IMR-90 (cell line): ENCODE results near the gene GNPTG. TPM values are rescaled to one million over a fixed set of nuclear protein-coding genes. Genes with fewer than 3 reads are reported as not detected.

ENCODE experiments used
- ATAC-seq: fragments of 200-7000 bp; cut with Tn5 transposase; 2 replicates; pipeline ENCODE4 v1.9.1; 2020; ENCODE audit warnings: low read depth, mild to moderate bottlenecking, moderate library complexity
- BruUV-seq: library from RNA; stranded (reverse); fragments of 400-500 nt; replicated peaks from 2 replicates; lab custom pipeline; 2021; lab: Mats Ljungman, UMichigan
- CTCF ChIA-PET: fragments of 300-600 bp; formaldehyde crosslinking; extraction: SDS; loops from one replicate; lab custom pipeline; 2021; ENCODE audit warnings: antibody characterized with exemption; lab: Yijun Ruan, JAX
- POLR2A ChIA-PET: fragments of 300-600 bp; sonication (Branson Sonifier 250); formaldehyde crosslinking; loops from one replicate; lab custom pipeline; 2022; ENCODE audit warnings: antibody characterized with exemption; ENCODE audit not compliant: unreplicated experiment; lab: Charles Lee
- DNase-seq: peaks from one replicate; pipeline ENCODE4 v3.0.0; 2013
- H2AFZ ChIP-seq: replicated peaks from 2 replicates; pipeline ENCODE3; 2013; ENCODE audit warnings: low read length, mild to moderate bottlenecking; ENCODE audit not compliant: poor library complexity
- H2AK5ac ChIP-seq: 2 replicates; pipeline ENCODE4 v1.6.1; 2013; ENCODE audit warnings: low read depth, low read length, inconsistent platforms
- H2AK9ac ChIP-seq: replicated peaks from 2 replicates; pipeline ENCODE3; 2013; ENCODE audit warnings: mild to moderate bottlenecking, low read depth, low read length, moderate library complexity; ENCODE audit not compliant: poor library complexity
- H2BK120ac ChIP-seq: 2 replicates; pipeline ENCODE4 v1.6.1; 2013; ENCODE audit warnings: low read depth, low read length, inconsistent platforms
- H2BK15ac ChIP-seq: 3 replicates; pipeline ENCODE4 v1.6.1; 2013; ENCODE audit warnings: low read depth, low read length, inconsistent platforms
- H2BK20ac ChIP-seq: 2 replicates; pipeline ENCODE4 v1.6.1; 2013; ENCODE audit warnings: low read depth, mild to moderate bottlenecking, inconsistent platforms, low read length, moderate library complexity
- H2BK5ac ChIP-seq: 2 replicates; pipeline ENCODE4 v1.6.1; 2013; ENCODE audit warnings: mild to moderate bottlenecking, low read depth, low read length, inconsistent platforms; ENCODE audit not compliant: poor library complexity, severe bottlenecking
- H3K14ac ChIP-seq: replicated peaks from 2 replicates; pipeline ENCODE4 v1.6.1; 2013; ENCODE audit warnings: low read depth, low read length, inconsistent platforms
- H3K18ac ChIP-seq: 2 replicates; pipeline ENCODE4 v1.6.1; 2013; ENCODE audit warnings: low read depth, low read length, control low read depth
- H3K23ac ChIP-seq: 2 replicates; pipeline ENCODE4 v1.6.1; 2013; ENCODE audit warnings: low read depth, low read length, inconsistent platforms
- H3K27ac ChIP-seq: 2 replicates; pipeline ENCODE4 v1.5.1; 2013; ENCODE audit warnings: mild to moderate bottlenecking, control low read depth, low read length; ENCODE audit not compliant: insufficient read depth
- H3K27me3 ChIP-seq: 2 replicates; pipeline ENCODE4 v1.6.1; 2013; ENCODE audit warnings: low read length; ENCODE audit not compliant: control insufficient read depth, insufficient read depth
- H3K36me3 ChIP-seq: 2 replicates; pipeline ENCODE4 v1.6.1; 2013; ENCODE audit warnings: low read length, mixed read lengths; ENCODE audit not compliant: control insufficient read depth, insufficient read depth
- H3K4ac ChIP-seq: 2 replicates; pipeline ENCODE4 v1.6.1; 2013; ENCODE audit warnings: low read depth, low read length, inconsistent platforms
- H3K4me1 ChIP-seq: 2 replicates; pipeline ENCODE4 v1.6.1; 2013; ENCODE audit warnings: low read length, mixed read lengths; ENCODE audit not compliant: control insufficient read depth, insufficient read depth
- H3K4me2 ChIP-seq: 2 replicates; pipeline ENCODE4 v1.6.1; 2013; ENCODE audit warnings: low read depth, mild to moderate bottlenecking, control low read depth, low read length, moderate library complexity
- H3K4me3 ChIP-seq: 2 replicates; pipeline ENCODE4 v1.5.1; 2013; ENCODE audit warnings: low read depth, mild to moderate bottlenecking, control low read depth, low read length, moderate library complexity; ENCODE audit not compliant: insufficient read depth
- H3K56ac ChIP-seq: 2 replicates; pipeline ENCODE4 v1.6.1; 2013; ENCODE audit warnings: low read length, inconsistent platforms; ENCODE audit not compliant: insufficient read depth; ENCODE audit errors: extremely low read depth
- H3K79me1 ChIP-seq, 2 experiments: 2 replicates each; pipeline ENCODE4 v1.6.1; 2013; ENCODE audit warnings: low read length in 2 of 2, inconsistent platforms in 1 of 2, low read depth in 1 of 2
- H3K9ac ChIP-seq: 2 replicates; pipeline ENCODE4 v1.6.1; 2013; ENCODE audit warnings: low read depth, low read length, control low read depth
- H3K9me1 ChIP-seq: 2 replicates; pipeline ENCODE4 v1.6.1; 2013; ENCODE audit warnings: low read length, inconsistent platforms; ENCODE audit not compliant: insufficient read depth
- H3K9me3 ChIP-seq: 2 replicates; pipeline ENCODE4 v1.6.1; 2013; ENCODE audit warnings: low read length; ENCODE audit not compliant: control insufficient read depth, insufficient read depth
- H4K20me1 ChIP-seq: 2 replicates; pipeline ENCODE4 v1.6.1; 2013; ENCODE audit warnings: low read length, inconsistent platforms; ENCODE audit not compliant: insufficient read depth
- H4K5ac ChIP-seq: 2 replicates; pipeline ENCODE4 v1.6.1; 2013; ENCODE audit warnings: mild to moderate bottlenecking, low read depth, low read length, control low read depth
- H4K8ac ChIP-seq, 2 experiments: 2 replicates each; pipeline ENCODE4 v1.6.1; 2013; ENCODE audit warnings: low read depth in 2 of 2, low read length in 2 of 2, control low read depth in 1 of 2, inconsistent platforms in 1 of 2
- H4K91ac ChIP-seq: 2 replicates; pipeline ENCODE4 v1.6.1; 2013; ENCODE audit warnings: low read depth, low read length, inconsistent platforms; ENCODE audit not compliant: insufficient read depth
- BHLHE40 ChIP-seq: fragments of 150-350 bp; IDR thresholded peaks from 2 replicates; pipeline ENCODE4 v1.6.1; 2016; ENCODE audit warnings: mild to moderate bottlenecking, low read depth, low read length
- CEBPB ChIP-seq: IDR thresholded peaks from 2 replicates; pipeline ENCODE4 v1.6.1; 2012; ENCODE audit warnings: low read depth, low read length, improper control_type of control experiment
- CTCF ChIP-seq: conservative IDR thresholded peaks from 2 replicates; pipeline ENCODE4 v1.5.1; 2012; ENCODE audit warnings: mild to moderate bottlenecking, low read depth, low read length, improper control_type of control experiment
- MAFK ChIP-seq: IDR thresholded peaks from 2 replicates; pipeline ENCODE4 v1.6.1; 2012; ENCODE audit warnings: low read depth, low read length, improper control_type of control experiment
- MAZ ChIP-seq: IDR thresholded peaks from 2 replicates; pipeline ENCODE4 v1.6.1; 2012; ENCODE audit warnings: low read depth, mild to moderate bottlenecking, low read length, improper control_type of control experiment, moderate library complexity, borderline replicate concordance
- RAD21 ChIP-seq: IDR thresholded peaks from 2 replicates; pipeline ENCODE4 v1.6.1; 2012; ENCODE audit warnings: low read length, improper control_type of control experiment
- whole genome bisulfite sequencing, 2 experiments: methylation state at CpG; one replicate each; pipeline versions ENCODE4 v1.1.5 to v1.1.7; 2013; ENCODE audit warnings: missing lambda C conversion rate in 2 of 2; ENCODE audit not compliant: insufficient read length in 1 of 2; ENCODE audit errors: extremely low coverage in 2 of 2; 5-methylcytosine and 5-hydroxymethylcytosine counted together
- dilution Hi-C: fragments of 300-500 bp; cut with HindIII; formaldehyde crosslinking; loops from one replicate; pipeline ENCODE4 v1.14.3; 2018; ENCODE audit warnings: low sequenced_read_pairs; ENCODE audit not compliant: unreplicated experiment
- in situ Hi-C: fragments of 300-500 bp; cut with MboI; formaldehyde crosslinking; loops from 3 replicates; pipeline ENCODE4 v1.14.3; 2019; ENCODE audit warnings: low sequenced_read_pairs, inconsistent platforms, mixed read lengths
- intact Hi-C: fragments of 100-400 bp; cut with micrococcal nuclease; formaldehyde crosslinking; loops from 2 replicates; pipeline ENCODE4 v1.10.0; 2022
- polyA plus RNA-seq, 3 experiments: library from polyadenylated mRNA; depleted of rRNA; stranded (reverse); fragments of >200 nt; gene quantifications; 2 replicates each; pipeline ENCODE4 v1.2.3, GENCODE V29; 2012; ENCODE audit warnings: low replicate concordance in 1 of 3
- total RNA-seq: library from RNA; depleted of rRNA; stranded (reverse); fragments of >200 nt; gene quantifications from 2 replicates; pipeline ENCODE4 v1.2.3, GENCODE V29; 2012

GNPTG gene
- total and polyA plus RNA-seq, 2 of the 4 experiments (the other 2 are of a cell fraction) = 14.9 to 70.8 TPM

GRCh38 chr16:1375298-1375640, 23.5 kb downstream of the GNPTG start:
- Histone ChIP-seq H3K4me2 (no peak overlapping the region), H3K4me1 (peaks cover 11% of the 10 kb centered on the region), H4K91ac (no peak overlapping the region), H3K36me3 (peaks cover 21% of the 10 kb centered on the region), H2BK15ac (no peak overlapping the region), H3K9me1 (0 out of 2 replicates have a peak, but pooled peaks cover 6% of the 10 kb centered on the region), H3K79me1 (peaks cover 9 to 36% of the 10 kb centered on the region in 2 experiments), H2BK5ac (no peak overlapping the region), H3K4ac (no peak overlapping the region), H2AFZ (no peak overlapping the region), H2AK9ac (no peak overlapping the region), H3K9ac (no peak overlapping the region), H3K4me3 (no peak overlapping the region), H4K5ac (no peak overlapping the region), H3K56ac (no peak overlapping the region), H3K27me3 (no peaks in the 10 kb centered on the region), H2BK120ac (no peak overlapping the region), H3K9me3 (no peaks in the 10 kb centered on the region), H3K18ac (no peak overlapping the region), H2AK5ac (no peak overlapping the region), H3K14ac (no peak overlapping the region), H4K8ac (no peak overlapping the region), H3K23ac (no peak overlapping the region), H4K20me1 (no peaks in the 10 kb centered on the region; the same call in 1 of the 2 replicates), H3K27ac (no peak overlapping the region), H2BK20ac (no peak overlapping the region)
- ChIA-PET POLR2A (no interaction called here), CTCF (no interaction called here)
- 99% methylated on average over 14 of the region's 24 CpGs; no CpG with 5 or more reads in 1 of the 2 experiments for WGBS, 2 experiments
- TF ChIP-seq CTCF (no peak), MAZ (no peak), BHLHE40 (no peak), RAD21 (no peak), CEBPB (no peak), MAFK (no peak)
- no peak for DNase-seq
- ATAC-seq = no peak
- intact Hi-C loops (no loop called here), in situ Hi-C loops (no loop called here), dilution Hi-C loops (no loop called here)
- no TSS peak for BruUV-seq
